Fibroblast of lung (primary cell): ENCODE data around the gene SMCO1. TPM values are rescaled to one million over a fixed set of nuclear protein-coding genes. Genes with fewer than 3 reads are reported as not detected.
A peak's percentile ranks its signal among the peaks of the same experiment; 100 is the strongest.

ENCODE experiments used
- DNase-seq, 2 donors: peaks; one replicate each; pipeline versions ENCODE4 v3.0.0 to v3.0.0-alpha.2; 2010; ENCODE audit warnings: low read depth in 2 of 2
- H2AFZ ChIP-seq: 2 replicates; pipeline ENCODE4 v1.5.1; 2012; ENCODE audit warnings: low read length, control low read depth, inconsistent platforms
- H3K27ac ChIP-seq: 2 replicates; pipeline ENCODE4 v1.5.1; 2011; ENCODE audit warnings: low read length, control low read depth; ENCODE audit not compliant: insufficient read depth
- H3K27me3 ChIP-seq: 2 replicates; pipeline ENCODE4 v1.5.1; 2011; ENCODE audit warnings: mild to moderate bottlenecking, low read length; ENCODE audit not compliant: control insufficient read depth, insufficient read depth
- H3K36me3 ChIP-seq: 2 replicates; pipeline ENCODE4 v1.5.1; 2011; ENCODE audit warnings: low read length; ENCODE audit not compliant: control insufficient read depth, insufficient read depth
- H3K4me1 ChIP-seq: 2 replicates; pipeline ENCODE4 v1.5.1; 2011; ENCODE audit warnings: low read length; ENCODE audit not compliant: control insufficient read depth, insufficient read depth; ENCODE audit errors: extremely low read depth
- H3K4me2 ChIP-seq: 2 replicates; pipeline ENCODE4 v1.5.1; 2011; ENCODE audit warnings: low read length, control low read depth; ENCODE audit not compliant: insufficient read depth; ENCODE audit errors: extremely low read depth
- H3K4me3 ChIP-seq, 4 experiments: fragments of 200-600 bp in 1 of 4; sonication (generic) in 1 of 4; replicated peaks in 1 of 4; 2 replicates each; pipeline ENCODE4 v1.5.1; 2011 to 2016; ENCODE audit warnings: low read length in 4 of 4, low read depth in 3 of 4, mild to moderate bottlenecking in 3 of 4, control low read depth in 2 of 4, inconsistent platforms in 1 of 4, mixed read lengths in 1 of 4; ENCODE audit not compliant: insufficient read depth in 1 of 4; ENCODE audit errors: control extremely low read depth in 1 of 4
- H3K79me2 ChIP-seq: 2 replicates; pipeline ENCODE4 v1.5.1; 2012; ENCODE audit warnings: mild to moderate bottlenecking, low read length, inconsistent platforms; ENCODE audit not compliant: control insufficient read depth, insufficient read depth
- H3K9ac ChIP-seq: 2 replicates; pipeline ENCODE4 v1.5.1; 2011; ENCODE audit warnings: mild to moderate bottlenecking, low read length, control low read depth; ENCODE audit not compliant: insufficient read depth
- H3K9me3 ChIP-seq: 2 replicates; pipeline ENCODE4 v1.5.1; 2012; ENCODE audit warnings: low read depth, low read length; ENCODE audit not compliant: control insufficient read depth, insufficient read depth
- H4K20me1 ChIP-seq: 2 replicates; pipeline ENCODE4 v1.5.1; 2011; ENCODE audit warnings: low read length; ENCODE audit not compliant: control insufficient read depth, insufficient read depth; ENCODE audit errors: extremely low read depth
- CTCF ChIP-seq, 2 donors: IDR thresholded peaks in 1 of 2; conservative IDR thresholded peaks in 1 of 2; 1 replicate in 1 of 2; 2 replicates in 1 of 2; pipeline ENCODE4 v1.5.1; 2011 to 2012; ENCODE audit warnings: low read length in 2 of 2, control low read depth in 1 of 2, inconsistent platforms in 1 of 2, low read depth in 1 of 2, mild to moderate bottlenecking in 1 of 2
- EZH2 ChIP-seq: IDR thresholded peaks from 2 replicates; pipeline ENCODE4 v1.5.1; 2012; ENCODE audit warnings: low read length, control low read depth, mild to moderate bottlenecking; ENCODE audit errors: missing control alignments
- polyA plus RNA-seq, 2 donors: library from polyadenylated mRNA; depleted of rRNA in 1 of 2; stranded (reverse) in 1 of 2; unstranded in 1 of 2; fragments of >200 nt; gene quantifications; 2 replicates each; pipeline ENCODE4 v1.2.1, GENCODE V29; 2011 to 2012; ENCODE audit warnings: missing spikeins in 1 of 2
- total RNA-seq: library from RNA; depleted of rRNA; stranded (reverse); fragments of >200 nt; gene quantifications from 2 replicates; pipeline ENCODE4 v1.2.1, GENCODE V29; 2014

Gene SMCO1
- total and polyA plus RNA-seq, 2 donors (not counting 1 experiment from before 2014, with no cell fraction given): not detected

GRCh38 chr3:196489747-196490146 is 25.4 kb downstream of the SMCO1 start:
- Histone ChIP-seq H3K79me2 (peaks cover 53% of the 10 kb centered on the region), H4K20me1 (no peaks in the 10 kb centered on the region), H3K27me3 (no peaks in the 10 kb centered on the region)

DNA sequence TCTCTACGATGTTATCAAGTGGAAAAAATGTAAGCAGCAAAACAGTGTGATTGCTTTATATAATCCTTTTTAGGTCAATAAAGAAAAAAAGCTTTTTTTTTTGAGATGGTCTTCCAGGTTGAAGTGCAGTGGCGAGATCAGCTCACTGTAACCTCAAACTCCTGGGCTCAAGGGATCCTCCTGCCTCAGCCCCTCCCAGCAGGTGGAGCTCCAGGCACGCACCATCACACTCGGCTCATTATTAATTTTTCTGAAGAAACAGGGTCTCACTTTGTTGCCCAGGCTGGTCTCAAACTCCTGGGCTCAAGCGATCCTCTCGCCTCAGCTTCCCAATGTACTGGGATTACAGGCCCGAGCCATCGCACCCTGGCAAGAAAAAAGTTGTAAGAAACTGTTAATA is 28.9 kb downstream of the SMCO1 start:
- no peak overlapping the region for H2AFZ ChIP-seq
- H3K4me3 ChIP-seq: no peak overlapping the region
- peaks cover 21% of the 10 kb centered on the region for H3K79me2 ChIP-seq
- no peak overlapping the region for H3K4me2 ChIP-seq
- H3K9me3 ChIP-seq: no peaks in the 10 kb centered on the region
- no peak overlapping the region for H3K27ac ChIP-seq
- TF ChIP-seq CTCF (conservative IDR thresholded peaks at IDR 0.05 in 1 of 2, IDR thresholded peaks at IDR 0.05 in 1 of 2; ENCODE audit: low read depth in 1 of 2, low read length in 2 of 2): peak in 1 of 2 donors; percentile 23
- TF ChIP-seq EZH2: no peak
- no peak for DNase-seq
- no peaks in the 10 kb centered on the region for H4K20me1 ChIP-seq
- H3K4me1 ChIP-seq: no peaks in the 10 kb centered on the region
- no peak overlapping the region for H3K9ac ChIP-seq
- H3K36me3 ChIP-seq: peaks cover 7% of the 10 kb centered on the region
- H3K27me3 ChIP-seq: no peaks in the 10 kb centered on the region

More at GRCh38 chr3:196489747-196490146, 25.4 kb downstream of the SMCO1 start:
- Histone ChIP-seq H2AFZ (no peak overlapping the region), H3K4me2 (no peak overlapping the region), H3K4me3 (no peak overlapping the region), H3K9ac (no peak overlapping the region), H3K36me3 (peaks cover 6% of the 10 kb centered on the region), H3K4me1 (no peaks in the 10 kb centered on the region), H3K27ac (no peak overlapping the region), H3K9me3 (no peaks in the 10 kb centered on the region)
- DNase-seq: no peak
- TF ChIP-seq EZH2: no peak
- TF ChIP-seq CTCF (conservative IDR thresholded peaks at IDR 0.05 in 1 of 2, IDR thresholded peaks at IDR 0.05 in 1 of 2; ENCODE audit: low read depth in 1 of 2, low read length in 2 of 2): no peak

DNA sequence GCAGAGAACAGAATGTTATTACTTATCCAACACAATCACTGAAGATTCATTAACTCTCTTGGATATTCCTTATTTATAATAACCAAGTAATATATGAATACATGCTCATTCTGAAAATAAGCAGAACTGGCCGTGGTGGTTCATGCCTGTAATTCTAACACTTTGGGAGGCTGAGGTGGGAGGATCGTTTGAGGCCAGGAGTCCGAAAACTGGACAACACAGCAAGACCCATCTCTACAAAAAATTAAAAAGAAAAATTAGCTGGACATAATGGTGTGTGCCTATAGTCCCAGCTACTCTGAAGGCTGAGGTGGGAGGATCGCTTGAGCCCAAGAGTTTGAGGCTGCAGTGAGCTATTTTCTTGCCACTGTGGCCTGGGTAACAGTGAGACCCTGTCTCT is 37.5 kb downstream of the SMCO1 start:
- Histone ChIP-seq H3K27me3 (no peaks in the 10 kb centered on the region), H3K4me1 (no peaks in the 10 kb centered on the region), H3K36me3 (peaks cover 4% of the 10 kb centered on the region), H3K79me2 (no peaks in the 10 kb centered on the region), H3K9ac (no peak overlapping the region), H3K4me2 (no peak overlapping the region), H2AFZ (no peak overlapping the region), H3K27ac (no peak overlapping the region), H3K4me3 (no peak overlapping the region), H4K20me1 (no peaks in the 10 kb centered on the region), H3K9me3 (no peaks in the 10 kb centered on the region)
- TF ChIP-seq CTCF (conservative IDR thresholded peaks at IDR 0.05 in 1 of 2, IDR thresholded peaks at IDR 0.05 in 1 of 2; ENCODE audit: low read depth in 1 of 2, low read length in 2 of 2) (no peak), EZH2 (no peak)
- no peak for DNase-seq
